ENCODE results near the gene DNAH5. TPM values are rescaled to one million over a fixed set of nuclear protein-coding genes. Genes with fewer than 3 reads are reported as not detected.

Gene DNAH5
- total RNA-seq, 3 donors from 2014 or later, result 0.48 to 14.4 (median 3.8) TPM

- TF ChIP-seq POLR2A (IDR thresholded peaks at IDR 0.05) (no peak), CTCF (IDR thresholded peaks at IDR 0.05) (no peak), POLR2AphosphoS5 (IDR thresholded peaks at IDR 0.05) (no peak)
- intact Hi-C loops (cut with DNase I; ENCODE audit: low total_unique reads), result no loop called here
- no peak overlapping the region for H3K27ac ChIP-seq
- H3K4me3 ChIP-seq, result no peak overlapping the region
- no peak for DNase-seq (ENCODE audit: low spot score in 2 of 2)
- H3K36me3 ChIP-seq, result no peaks in the 10 kb centered on the region
- no peaks in the 10 kb centered on the region for H3K27me3 ChIP-seq
- H3K9me3 ChIP-seq, result no peaks in the 10 kb centered on the region
- no peaks in the 10 kb centered on the region for H3K4me1 ChIP-seq
Measured at GRCh38 chr5:13658761-13659160, 285.7 kb downstream of the DNAH5 start.

- DNase-seq (ENCODE audit: low spot score in 2 of 2), result no peak
- TF ChIP-seq CTCF (IDR thresholded peaks at IDR 0.05) (no peak), POLR2A (IDR thresholded peaks at IDR 0.05) (no peak), POLR2AphosphoS5 (IDR thresholded peaks at IDR 0.05) (no peak)
- no peaks in the 10 kb centered on the region for H3K9me3 ChIP-seq
- intact Hi-C loops (cut with DNase I; ENCODE audit: low total_unique reads), result no loop called here
- no peaks in the 10 kb centered on the region for H3K4me1 ChIP-seq
- H3K4me3 ChIP-seq, result no peak overlapping the region
- no peaks in the 10 kb centered on the region for H3K27me3 ChIP-seq
- H3K36me3 ChIP-seq, result no peaks in the 10 kb centered on the region
- H3K27ac ChIP-seq, result no peak overlapping the region
Measured at GRCh38 chr5:13658152-13658551, 286.3 kb downstream of the DNAH5 start.

- no peaks in the 10 kb centered on the region for H3K4me1 ChIP-seq
- no peaks in the 10 kb centered on the region for H3K27me3 ChIP-seq
- no peak overlapping the region for H3K27ac ChIP-seq
- DNase-seq (ENCODE audit: low spot score in 2 of 2), result no peak
- TF ChIP-seq POLR2A (IDR thresholded peaks at IDR 0.05), result no peak
- TF ChIP-seq CTCF (IDR thresholded peaks at IDR 0.05), result no peak
- TF ChIP-seq POLR2AphosphoS5 (IDR thresholded peaks at IDR 0.05), result no peak
- intact Hi-C loops (cut with DNase I; ENCODE audit: low total_unique reads), result no loop called here
- no peaks in the 10 kb centered on the region for H3K9me3 ChIP-seq
- no peaks in the 10 kb centered on the region for H3K36me3 ChIP-seq
- H3K4me3 ChIP-seq, result no peak overlapping the region
Measured at GRCh38 chr5:13653709-13654108, 290.8 kb downstream of the DNAH5 start.

GRCh38 chr5:13649656-13650055 lies 294.8 kb downstream of the DNAH5 start:
- Histone ChIP-seq H3K4me3 (no peak overlapping the region), H3K9me3 (no peaks in the 10 kb centered on the region), H3K27me3 (no peaks in the 10 kb centered on the region), H3K27ac (no peak overlapping the region), H3K36me3 (no peaks in the 10 kb centered on the region), H3K4me1 (no peaks in the 10 kb centered on the region)
- intact Hi-C loops (cut with DNase I; ENCODE audit: low total_unique reads), result no loop called here
- DNase-seq (ENCODE audit: low spot score in 2 of 2), result no peak
- TF ChIP-seq POLR2A (IDR thresholded peaks at IDR 0.05), result no peak
- no peak for TF ChIP-seq POLR2AphosphoS5 (IDR thresholded peaks at IDR 0.05)
- TF ChIP-seq CTCF (IDR thresholded peaks at IDR 0.05), result no peak

GRCh38 chr5:13648822-13649221 lies 295.7 kb downstream of the DNAH5 start:
- intact Hi-C loops (cut with DNase I; ENCODE audit: low total_unique reads), result no loop called here
- Histone ChIP-seq H3K4me3 (no peak overlapping the region), H3K27ac (no peak overlapping the region), H3K4me1 (no peaks in the 10 kb centered on the region), H3K36me3 (no peaks in the 10 kb centered on the region), H3K27me3 (no peaks in the 10 kb centered on the region), H3K9me3 (no peaks in the 10 kb centered on the region)
- TF ChIP-seq POLR2A (IDR thresholded peaks at IDR 0.05) (no peak), CTCF (IDR thresholded peaks at IDR 0.05) (no peak), POLR2AphosphoS5 (IDR thresholded peaks at IDR 0.05) (no peak)
- no peak for DNase-seq (ENCODE audit: low spot score in 2 of 2)
